Measurements from ENCODE around the gene RPS14. TPM values are rescaled to one million over a fixed set of nuclear protein-coding genes. Genes with fewer than 3 reads are reported as not detected.

RPS14 gene
- total RNA-seq, 1 experiment from 2014 or later = 2,031 TPM

DNA sequence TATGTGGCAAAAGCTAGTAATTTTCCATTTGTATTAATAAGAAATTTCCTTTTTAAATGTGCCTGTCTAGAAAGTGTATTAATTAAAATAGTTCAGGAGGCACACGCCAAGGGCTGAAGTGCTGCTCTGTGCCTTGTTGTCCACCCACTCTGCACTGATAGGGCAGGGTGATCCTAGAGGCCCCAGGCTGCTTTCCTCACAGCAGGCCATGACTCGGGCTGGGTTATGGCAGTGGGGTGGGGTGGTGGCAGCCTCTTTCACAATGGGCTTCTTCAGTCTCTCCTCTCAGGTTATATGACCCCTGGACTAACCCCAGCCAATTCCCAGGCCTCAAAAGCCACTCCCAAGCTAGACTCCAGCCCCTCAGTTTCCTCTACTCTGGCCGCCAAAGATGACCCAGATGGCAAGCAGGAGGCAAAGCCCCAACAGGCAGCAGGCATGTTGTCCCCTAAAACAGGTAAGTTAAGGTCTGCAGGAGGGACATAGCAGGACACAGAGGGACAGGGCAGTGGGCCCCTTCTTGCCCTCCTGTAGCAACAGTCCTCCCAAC, 56.4 kb downstream of the RPS14 start:
- peaks cover 76% of the 10 kb centered on the region for H3K36me3 ChIP-seq (ENCODE audit: low read depth, low read length)
- H4K20me1 ChIP-seq (ENCODE audit: low read length) = no peaks in the 10 kb centered on the region

DNA sequence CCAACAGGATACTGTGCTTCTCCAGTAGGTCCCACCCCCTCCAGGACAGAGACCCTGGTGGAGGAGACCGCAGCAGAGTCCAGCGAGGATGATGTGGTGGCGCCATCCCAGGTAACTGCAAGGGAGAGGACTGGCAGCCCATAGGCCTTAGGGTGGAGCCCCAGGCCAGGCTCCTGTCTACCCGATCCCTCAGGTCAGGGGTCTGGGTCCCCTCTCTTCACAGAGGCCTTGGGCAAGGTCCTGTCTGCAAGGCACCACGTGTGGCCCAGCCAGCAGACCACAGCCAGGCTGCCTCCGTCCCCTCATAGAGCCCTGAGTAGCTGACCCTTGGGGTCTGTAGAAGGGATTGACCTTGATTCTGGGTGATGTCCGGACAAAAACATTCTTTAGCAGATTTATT, 56.9 kb downstream of the RPS14 start:
- Histone ChIP-seq H3K4me1 (ENCODE audit: insufficient read depth, low read length) (no peaks in the 10 kb centered on the region), H3K9me3 (ENCODE audit: low read length) (no peaks in the 10 kb centered on the region), H3K36me3 (ENCODE audit: low read depth, low read length) (peaks cover 80% of the 10 kb centered on the region), H3K9me2 (replicated peaks; ENCODE audit: low read length) (no peaks in the 10 kb centered on the region), H3K27ac (ENCODE audit: low read length) (no peak overlapping the region), H2AFZ (ENCODE audit: low read length) (no peak overlapping the region), H3K4me3 (ENCODE audit: low read length) (no peak overlapping the region), H3K27me3 (ENCODE audit: low read length) (no peaks in the 10 kb centered on the region), H3F3A (ENCODE audit: low read length, unreplicated experiment) (no peaks in the 10 kb centered on the region), H3K9ac (ENCODE audit: low read length) (no peak overlapping the region), H3K4me2 (ENCODE audit: low read length) (no peak overlapping the region), H3K79me2 (ENCODE audit: low read length) (no peaks in the 10 kb centered on the region), H4K20me1 (ENCODE audit: low read length) (no peaks in the 10 kb centered on the region)
- TF ChIP-seq, protein P1, sequence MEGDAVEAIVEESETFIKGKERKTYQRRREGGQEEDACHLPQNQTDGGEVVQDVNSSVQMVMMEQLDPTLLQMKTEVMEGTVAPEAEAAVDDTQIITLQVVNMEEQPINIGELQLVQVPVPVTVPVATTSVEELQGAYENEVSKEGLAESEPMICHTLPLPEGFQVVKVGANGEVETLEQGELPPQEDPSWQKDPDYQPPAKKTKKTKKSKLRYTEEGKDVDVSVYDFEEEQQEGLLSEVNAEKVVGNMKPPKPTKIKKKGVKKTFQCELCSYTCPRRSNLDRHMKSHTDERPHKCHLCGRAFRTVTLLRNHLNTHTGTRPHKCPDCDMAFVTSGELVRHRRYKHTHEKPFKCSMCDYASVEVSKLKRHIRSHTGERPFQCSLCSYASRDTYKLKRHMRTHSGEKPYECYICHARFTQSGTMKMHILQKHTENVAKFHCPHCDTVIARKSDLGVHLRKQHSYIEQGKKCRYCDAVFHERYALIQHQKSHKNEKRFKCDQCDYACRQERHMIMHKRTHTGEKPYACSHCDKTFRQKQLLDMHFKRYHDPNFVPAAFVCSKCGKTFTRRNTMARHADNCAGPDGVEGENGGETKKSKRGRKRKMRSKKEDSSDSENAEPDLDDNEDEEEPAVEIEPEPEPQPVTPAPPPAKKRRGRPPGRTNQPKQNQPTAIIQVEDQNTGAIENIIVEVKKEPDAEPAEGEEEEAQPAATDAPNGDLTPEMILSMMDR (conservative IDR thresholded peaks at IDR 0.05; ENCODE audit: low read depth, low read length) = no peak
- TF ChIP-seq EZH2 (IDR thresholded peaks at IDR 0.05; ENCODE audit: low read length, unreplicated experiment) (no peak), EZH2phosphoT487 (IDR thresholded peaks at IDR 0.05; ENCODE audit: borderline replicate concordance, low read length) (no peak)
- ATAC-seq (no peak), DNase-seq (no peak)
- intact Hi-C loops (cut with micrococcal nuclease) = no loop called here
- ChIA-PET POLR2A (ENCODE audit: unreplicated experiment) (no interaction called here), CTCF (no interaction called here)
- no TSS peak for BruUV-seq (replicated peaks)

More for the DNA sequence above, 56.4 kb downstream of the RPS14 start:
- TF ChIP-seq, protein P1 (conservative IDR thresholded peaks at IDR 0.05; ENCODE audit: low read depth, low read length) = no peak
- TF ChIP-seq EZH2phosphoT487 (IDR thresholded peaks at IDR 0.05; ENCODE audit: borderline replicate concordance, low read length) (no peak), EZH2 (IDR thresholded peaks at IDR 0.05; ENCODE audit: low read length, unreplicated experiment) (no peak)
- no peaks in the 10 kb centered on the region for H3K9me3 ChIP-seq (ENCODE audit: low read length)
- no peak overlapping the region for H2AFZ ChIP-seq (ENCODE audit: low read length)
- POLR2A ChIA-PET (ENCODE audit: unreplicated experiment) = no interaction called here
- no peaks in the 10 kb centered on the region for H3F3A ChIP-seq (ENCODE audit: low read length, unreplicated experiment)
- H3K9ac ChIP-seq (ENCODE audit: low read length) = no peak overlapping the region
- no peak overlapping the region for H3K4me3 ChIP-seq (ENCODE audit: low read length)
- H3K79me2 ChIP-seq (ENCODE audit: low read length) = no peaks in the 10 kb centered on the region
- no peaks in the 10 kb centered on the region for H3K9me2 ChIP-seq (replicated peaks; ENCODE audit: low read length)
- CTCF ChIA-PET = no interaction called here
- H3K4me1 ChIP-seq (ENCODE audit: insufficient read depth, low read length) = no peaks in the 10 kb centered on the region
- no peaks in the 10 kb centered on the region for H3K27me3 ChIP-seq (ENCODE audit: low read length)
- intact Hi-C loops (cut with micrococcal nuclease) = no loop called here
- DNase-seq (no peak), ATAC-seq (no peak)
- H3K4me2 ChIP-seq (ENCODE audit: low read length) = no peak overlapping the region
- no peak overlapping the region for H3K27ac ChIP-seq (ENCODE audit: low read length)
- BruUV-seq (replicated peaks) = no TSS peak

Other genes with a start within 250 kb of the RPS14 start
- gene CAMK2A, start 160.0 kb downstream of the RPS14 start, total RNA-seq (2014; rRNA removed) = 0.15 TPM in 1 of 2 replicates, not detected in the other
- gene ARSI, start 146.8 kb downstream of the RPS14 start, total RNA-seq (2014; rRNA removed) = 5.9 and 6.3 TPM in 2 replicates
- gene TCOF1, start 92.0 kb downstream of the RPS14 start, total RNA-seq (2014; rRNA removed) = 113 and 149 TPM in 2 replicates
- 0.22 and 0.52 TPM in 2 replicates for gene CD74, start 36.8 kb downstream of the RPS14 start, total RNA-seq (2014; rRNA removed)
- gene NDST1, start 58.4 kb upstream of the RPS14 start, total RNA-seq (2014; rRNA removed) = 42.6 and 46.1 TPM in 2 replicates
- 5.3 and 8.4 TPM in 2 replicates for gene SYNPO, start 190.9 kb upstream of the RPS14 start, total RNA-seq (2014; rRNA removed)
- not detected in 2 replicates for gene MYOZ3, start 211.5 kb upstream of the RPS14 start, total RNA-seq (2014; rRNA removed)

Measured in PC-3 (cell line).